GM18909 (cell line): ENCODE measurements around the gene CDKAL1.
"Not testable (repeated sequence)": the region's sequence is repeated elsewhere in the genome, so short reads cannot be mapped to it uniquely, and the experiment has no call there.

ENCODE experiments used
- ATAC-seq: cut with Tn5 transposase; IDR thresholded peaks from one replicate; pipeline ENCODE4 v1.9.1; 2021; ENCODE audit warnings: mild to moderate bottlenecking; ENCODE audit not compliant: unreplicated experiment, poor library complexity

The CDKAL1 gene

GRCh38 chr6:20584100-20584731 is 50.0 kb downstream of the CDKAL1 start:
- no peak for ATAC-seq

- no peak for ATAC-seq
These were observed 55.0 kb downstream of the CDKAL1 start for GRCh38 chr6:20589266-20589665.

- ATAC-seq = not testable (repeated sequence)
These were observed 56.2 kb downstream of the CDKAL1 start for GRCh38 chr6:20590476-20590875.

GRCh38 chr6:20594299-20594853 is 60.1 kb downstream of the CDKAL1 start:
- ATAC-seq = not testable (repeated sequence)

- ATAC-seq = no peak
These were observed 65.2 kb downstream of the CDKAL1 start for GRCh38 chr6:20599302-20600051.

GRCh38 chr6:20600831-20601230 is 66.6 kb downstream of the CDKAL1 start:
- ATAC-seq = no peak

- ATAC-seq = no peak
These were observed 69.9 kb downstream of the CDKAL1 start for GRCh38 chr6:20604159-20604558.

- ATAC-seq = no peak
These were observed 70.8 kb downstream of the CDKAL1 start for GRCh38 chr6:20605061-20605460.

GRCh38 chr6:20605581-20605980 is 71.3 kb downstream of the CDKAL1 start:
- no peak for ATAC-seq

GRCh38 chr6:20606831-20607230 is 72.6 kb downstream of the CDKAL1 start:
- no peak for ATAC-seq

- ATAC-seq = no peak
These were observed 74.1 kb downstream of the CDKAL1 start for GRCh38 chr6:20608356-20608755.

GRCh38 chr6:20608905-20609304 is 74.6 kb downstream of the CDKAL1 start:
- ATAC-seq = no peak

- not testable (repeated sequence) for ATAC-seq
These were observed 75.7 kb downstream of the CDKAL1 start for GRCh38 chr6:20609924-20610323.

GRCh38 chr6:20610636-20611370 is 76.5 kb downstream of the CDKAL1 start:
- ATAC-seq = no peak

- not testable (repeated sequence) for ATAC-seq
These were observed 83.3 kb downstream of the CDKAL1 start for GRCh38 chr6:20617537-20617936.

GRCh38 chr6:20620043-20620442 is 85.8 kb downstream of the CDKAL1 start:
- ATAC-seq = no peak

GRCh38 chr6:20623761-20624160 is 89.5 kb downstream of the CDKAL1 start:
- no peak for ATAC-seq

GRCh38 chr6:20626165-20626564 is 91.9 kb downstream of the CDKAL1 start:
- ATAC-seq = no peak

- no peak for ATAC-seq
These were observed 95.3 kb downstream of the CDKAL1 start for GRCh38 chr6:20629509-20629908.

- ATAC-seq = no peak
These were observed 95.9 kb downstream of the CDKAL1 start for GRCh38 chr6:20630136-20630535.
